Vagina (tissue), 2 donors: Measurements from ENCODE around the gene CCM2.

Experiments used
- CTCF ChIP-seq, 3 experiments: fragments of 450-650 bp in 2 of 3; fragments of 200-600 bp in 1 of 3; sonication (generic) in 1 of 3; IDR thresholded peaks; one replicate each; pipeline ENCODE4 v1.5.1; 2017 to 2019; ENCODE audit warnings: antibody characterized with exemption in 3 of 3, mild to moderate bottlenecking in 2 of 3, moderate library complexity in 2 of 3
- POLR2A ChIP-seq, 2 donors: fragments of 450-650 bp; IDR thresholded peaks; one replicate each; pipeline ENCODE4 v1.6.1; 2017; ENCODE audit warnings: antibody characterized with exemption in 2 of 2, mild to moderate bottlenecking in 2 of 2, moderate library complexity in 2 of 2
- POLR2AphosphoS5 ChIP-seq, 2 donors: sonication (generic); formaldehyde crosslinking; IDR thresholded peaks; one replicate each; pipeline ENCODE4 v1.9.0; 2017; ENCODE audit warnings: antibody characterized with exemption in 2 of 2, mild to moderate bottlenecking in 2 of 2, low read depth in 1 of 2; ENCODE audit not compliant: insufficient read depth in 1 of 2

GRCh38 chr7:45035893-45036292 lies 35.9 kb downstream of the CCM2 start:
- TF ChIP-seq POLR2A (IDR thresholded peaks at IDR 0.05), result no peak
- TF ChIP-seq CTCF (IDR thresholded peaks at IDR 0.05), result no peak
- TF ChIP-seq POLR2AphosphoS5 (IDR thresholded peaks at IDR 0.05; ENCODE audit: insufficient read depth in 1 of 2, low read depth in 1 of 2), result no peak
